H1 (cell line): ENCODE measurements around the gene PARD6A. TPM values are rescaled to one million over a fixed set of nuclear protein-coding genes. Genes with fewer than 3 reads are reported as not detected.

Experiments used
- CTCF ChIA-PET: fragments of 300-600 bp; sonication (Branson Sonifier 250); formaldehyde crosslinking; loops from one replicate; lab custom pipeline; 2021; ENCODE audit not compliant: partially characterized antibody; lab: Charles Lee
- POLR2A ChIA-PET: fragments of 300-600 bp; sonication (Branson Sonifier 250); formaldehyde crosslinking; loops from one replicate; lab custom pipeline; 2021; ENCODE audit warnings: inconsistent platforms; ENCODE audit not compliant: partially characterized antibody; lab: Charles Lee
- DNase-seq, 2 experiments: peaks; one replicate each; pipeline versions ENCODE4 v3.0.0 to v3.0.0-alpha.2; 2010 to 2022; ENCODE audit warnings: low spot score in 2 of 2, low read depth in 1 of 2, mixed read lengths in 1 of 2
- FAIRE-seq: peaks from 2 replicates; lab custom pipeline; 2011; peaks lifted over from hg19 to GRCh38; lab: Jason Lieb, UNC
- H2AFZ ChIP-seq: 2 replicates; pipeline ENCODE4 v1.8.1; 2012; ENCODE audit warnings: low read length, inconsistent platforms
- H2AK5ac ChIP-seq: 2 replicates; pipeline ENCODE4 v1.6.1; 2013; ENCODE audit warnings: low read depth, low read length
- H2BK120ac ChIP-seq: replicated peaks from 2 replicates; pipeline ENCODE3; 2013; ENCODE audit warnings: low read depth, low read length, inconsistent platforms
- H2BK12ac ChIP-seq: 2 replicates; pipeline ENCODE4 v1.6.1; 2013; ENCODE audit warnings: low read depth, low read length
- H2BK15ac ChIP-seq: 2 replicates; pipeline ENCODE4 v1.6.1; 2013; ENCODE audit warnings: low read length
- H2BK20ac ChIP-seq: 2 replicates; pipeline ENCODE4 v1.6.1; 2013; ENCODE audit warnings: low read length
- H2BK5ac ChIP-seq: 2 replicates; pipeline ENCODE4 v1.6.1; 2013; ENCODE audit warnings: low read depth, low read length
- H3K14ac ChIP-seq: 2 replicates; pipeline ENCODE4 v1.6.1; 2013; ENCODE audit warnings: inconsistent platforms; ENCODE audit not compliant: insufficient read length
- H3K18ac ChIP-seq: 2 replicates; pipeline ENCODE4 v1.6.1; 2013; ENCODE audit warnings: low read length; ENCODE audit errors: extremely low read depth
- H3K23ac ChIP-seq: 2 replicates; pipeline ENCODE4 v1.6.1; 2013; ENCODE audit warnings: inconsistent platforms; ENCODE audit not compliant: insufficient read length
- H3K23me2 ChIP-seq: 2 replicates; pipeline ENCODE4 v1.6.1; 2013; ENCODE audit warnings: low read depth, low read length
- H3K27ac ChIP-seq: 2 replicates; pipeline ENCODE4 v1.6.1; 2011; ENCODE audit warnings: low read depth, low read length, inconsistent platforms
- H3K27me3 ChIP-seq, 4 experiments: replicated peaks in 1 of 4; 1 replicate in 1 of 4; 2 replicates in 3 of 4; pipeline versions ENCODE4 v1.6.1 to v1.8.1; 2011 to 2013; ENCODE audit warnings: low read length in 3 of 4, mild to moderate bottlenecking in 3 of 4, inconsistent platforms in 2 of 4, mixed read lengths in 2 of 4, moderate library complexity in 1 of 4; ENCODE audit not compliant: control insufficient read depth in 3 of 4, insufficient read depth in 3 of 4; ENCODE audit errors: extremely low read depth in 1 of 4
- H3K36me3 ChIP-seq, 4 experiments: 2 replicates each; pipeline versions ENCODE4 v1.6.1 to v1.8.1; 2011 to 2013; ENCODE audit warnings: mild to moderate bottlenecking in 4 of 4, low read length in 3 of 4, moderate library complexity in 2 of 4, control low read depth in 1 of 4, inconsistent platforms in 1 of 4; ENCODE audit not compliant: insufficient read depth in 4 of 4, control insufficient read depth in 2 of 4
- H3K4ac ChIP-seq: replicated peaks from 2 replicates; pipeline ENCODE3; 2013; ENCODE audit warnings: low read length, low read depth, mixed read lengths, inconsistent platforms; ENCODE audit not compliant: insufficient read length
- H3K4me1 ChIP-seq, 4 experiments: replicated peaks in 1 of 4; 1 replicate in 1 of 4; 2 replicates in 3 of 4; pipeline versions ENCODE4 v1.6.1 to v1.8.1; 2011 to 2013; ENCODE audit warnings: low read length in 3 of 4, inconsistent platforms in 2 of 4, mixed read lengths in 1 of 4; ENCODE audit not compliant: insufficient read depth in 4 of 4, control insufficient read depth in 3 of 4
- H3K4me2 ChIP-seq, 2 experiments: 2 replicates each; pipeline versions ENCODE4 v1.6.1 to v1.8.1; 2011 to 2013; ENCODE audit warnings: low read depth in 2 of 2, low read length in 2 of 2, control low read depth in 1 of 2, inconsistent platforms in 1 of 2, mild to moderate bottlenecking in 1 of 2; ENCODE audit not compliant: insufficient read depth in 1 of 2
- H3K4me3 ChIP-seq, 4 experiments: fragments of 200-600, 300-600 bp in 1 of 4; sonication (generic), shearing (Covaris generic), sonication (Bioruptor Twin) in 1 of 4; 2 replicates each; pipeline versions ENCODE4 v1.5.1 to v1.8.1; 2011 to 2016; ENCODE audit warnings: low read length in 4 of 4, low read depth in 3 of 4, control low read depth in 2 of 4, inconsistent platforms in 2 of 4, mild to moderate bottlenecking in 2 of 4, mixed read lengths in 1 of 4, moderate library complexity in 1 of 4; ENCODE audit not compliant: insufficient read depth in 2 of 4; ENCODE audit errors: extremely low read depth in 1 of 4
- H3K56ac ChIP-seq: replicated peaks from 2 replicates; pipeline ENCODE3; 2013; ENCODE audit warnings: low read depth, mild to moderate bottlenecking, mixed read lengths, low read length, inconsistent platforms; ENCODE audit not compliant: insufficient read length
- H3K79me1 ChIP-seq: 2 replicates; pipeline ENCODE4 v1.6.1; 2013; ENCODE audit warnings: low read depth, low read length, control low read depth
- H3K79me2 ChIP-seq, 2 experiments: 2 replicates each; pipeline versions ENCODE4 v1.6.1 to v1.8.1; 2012 to 2013; ENCODE audit warnings: low read length in 2 of 2, mild to moderate bottlenecking in 2 of 2, inconsistent platforms in 1 of 2; ENCODE audit not compliant: insufficient read depth in 2 of 2, control insufficient read depth in 1 of 2
- H3K9ac ChIP-seq, 4 experiments: replicated peaks in 1 of 4; 1 replicate in 1 of 4; 2 replicates in 3 of 4; pipeline versions ENCODE4 v1.6.1 to v1.8.1; 2011 to 2013; ENCODE audit warnings: low read depth in 3 of 4, low read length in 3 of 4, control low read depth in 2 of 4, mild to moderate bottlenecking in 2 of 4, moderate library complexity in 2 of 4, inconsistent platforms in 1 of 4; ENCODE audit errors: extremely low read depth in 1 of 4
- H3K9me3 ChIP-seq, 2 experiments: 2 replicates each; pipeline versions ENCODE4 v1.6.1 to v1.8.1; 2012 to 2013; ENCODE audit warnings: mild to moderate bottlenecking in 2 of 2, moderate library complexity in 2 of 2, control low read depth in 1 of 2, inconsistent platforms in 1 of 2, low read depth in 1 of 2, low read length in 1 of 2, mixed read lengths in 1 of 2; ENCODE audit not compliant: insufficient read depth in 2 of 2
- H4K20me1 ChIP-seq, 2 experiments: replicated peaks in 1 of 2; 2 replicates each; pipeline versions ENCODE3 to v1.8.1; 2011 to 2013; ENCODE audit warnings: inconsistent platforms in 2 of 2, low read length in 2 of 2, mild to moderate bottlenecking in 1 of 2; ENCODE audit not compliant: insufficient read depth in 2 of 2, control insufficient read depth in 1 of 2
- H4K5ac ChIP-seq: 2 replicates; pipeline ENCODE4 v1.6.1; 2013; ENCODE audit warnings: low read length, low read depth, mixed read lengths, inconsistent platforms; ENCODE audit not compliant: insufficient read length
- H4K8ac ChIP-seq: 2 replicates; pipeline ENCODE4 v1.8.0; 2013; ENCODE audit warnings: mild to moderate bottlenecking, moderate library complexity, low read length, inconsistent platforms; ENCODE audit not compliant: insufficient read depth; ENCODE audit errors: extremely low read depth
- H4K91ac ChIP-seq: replicated peaks from 2 replicates; pipeline ENCODE3; 2013; ENCODE audit warnings: low read length, mixed read lengths, inconsistent platforms; ENCODE audit not compliant: insufficient read length
- BCL11A ChIP-seq, 2 experiments: IDR thresholded peaks; one replicate each; pipeline ENCODE4 v1.6.1; 2011; ENCODE audit warnings: low read depth in 2 of 2, low read length in 2 of 2, mild to moderate bottlenecking in 2 of 2
- HDAC6 ChIP-seq: IDR thresholded peaks from one replicate; pipeline ENCODE4 v1.7.1; 2012; ENCODE audit warnings: low read depth, mild to moderate bottlenecking, inconsistent platforms, low read length, moderate library complexity
- WGBS, 2 experiments: shearing (Covaris generic) in 1 of 2; methylation state at CpG; one replicate each; pipeline versions ENCODE4 v1.1.6 to v1.1.7; 2013 to 2015; ENCODE audit warnings: low lambda C conversion rate in 2 of 2, mixed read lengths in 2 of 2, inconsistent platforms in 1 of 2, low coverage in 1 of 2, missing lambda C conversion rate in 1 of 2; ENCODE audit not compliant: insufficient replicate concordance in 2 of 2, insufficient coverage in 1 of 2, insufficient read length in 1 of 2; ENCODE audit errors: extremely low coverage in 1 of 2, missing lambda C conversion rate in 1 of 2; 5-methylcytosine and 5-hydroxymethylcytosine counted together
- polyA plus RNA-seq, 7 experiments: library from polyadenylated mRNA; depleted of rRNA in 3 of 7; stranded (reverse) in 5 of 7; unstranded in 2 of 7; fragments of >200 nt in 5 of 7; fragments of 200-250 nt in 2 of 7; gene quantifications; 1 replicate in 5 of 7; 2 replicates in 1 of 7; 4 replicates in 1 of 7; pipeline versions ENCODE4 v1.2.1 to v1.2.3, GENCODE V29; 2011 to 2013; ENCODE audit warnings: missing spikeins in 2 of 7, mixed read lengths in 2 of 7
- total RNA-seq: library from RNA; stranded (reverse); fragmentation: NEBNext Ultra II Directional; extraction: Animal tissue kit (Norgen Biotek cat#: 25700); gene quantifications from 2 replicates; pipeline ENCODE4 v1.2.1, GENCODE V29; 2021

The PARD6A gene
- total and polyA plus RNA-seq, 2 of the 8 experiments (the other 6 are each of a cell fraction or from before 2014, with no cell fraction given): 15.1 to 21.8 TPM

GRCh38 chr16:67654403-67654911, 6.3 kb upstream of the PARD6A start:
- Histone ChIP-seq H3K79me1 (no peaks in the 10 kb centered on the region; the same call in 1 of the 2 replicates), H2BK20ac (no peak overlapping the region), H3K4me2 (no peak overlapping the region; a peak in 1 of 4 replicates), H3K14ac (no peak overlapping the region), H3K9ac (no peak overlapping the region), H3K79me2 (no peaks in the 10 kb centered on the region), H3K4ac (no peak overlapping the region), H4K20me1 (peaks cover 5 to 18% of the 10 kb centered on the region in 2 experiments), H2AFZ (no peak overlapping the region), H3K9me3 (no peaks in the 10 kb centered on the region), H4K8ac (peak overlapping the region; percentile 14; the same call in 1 of the 2 replicates), H2BK12ac (no peak overlapping the region), H4K91ac (no peak overlapping the region), H2BK5ac (no peak overlapping the region), H3K27ac (no peak overlapping the region), H3K4me1 (peaks cover 0 to 14% (median 6%) of the 10 kb centered on the region in 4 experiments; a peak in 5 of 7 replicates), H2BK120ac (no peak overlapping the region), H3K18ac (no peak overlapping the region), H3K27me3 (peaks cover 0 to 13% (median 10%) of the 10 kb centered on the region in 4 experiments; a peak in 4 of 7 replicates), H3K23me2 (peaks cover 5% of the 10 kb centered on the region; the same call in 1 of the 2 replicates), H2AK5ac (no peak overlapping the region), H4K5ac (no peak overlapping the region), H3K4me3 (no peak overlapping the region), H3K23ac (no peak overlapping the region), H2BK15ac (no peak overlapping the region), H3K36me3 (peaks cover 0 to 4% (median 2%) of the 10 kb centered on the region in 4 experiments; a peak in 1 of 8 replicates), H3K56ac (no peak overlapping the region)
- DNase-seq (no peak), FAIRE-seq (no peak)
- POLR2A ChIA-PET: no interaction called here
- CTCF ChIA-PET: interaction anchor here (1.0 to 18.0 kb wide), 5 partner anchors 8 to 140 kb away, joined by 3 to 202 read pairs (median 4); partner anchors contain the start of genes ACD, C16orf86, ENKD1 and PARD6A
- TF ChIP-seq HDAC6 (no peak), BCL11A (IDR thresholded peaks at IDR 0.05; ENCODE audit: low read depth in 2 of 2, low read length in 2 of 2) (no peak)
- 90% methylated on average over 30 of the region's 30 CpGs; no CpG with 5 or more reads in 1 of the 2 experiments for WGBS, 2 experiments
